ENCODE measurements around the gene SYNE1. TPM values are rescaled to one million over a fixed set of nuclear protein-coding genes. Genes with fewer than 3 reads are reported as not detected.

Gene SYNE1
- total RNA-seq, 1 experiment from 2014 or later: 3.0 TPM

GRCh38 chr6:152472325-152472724 is 164.8 kb downstream of the SYNE1 start:
- H4K5ac ChIP-seq (ENCODE audit: insufficient read length, low read depth, low read length): no peak overlapping the region
- H2AFZ ChIP-seq (ENCODE audit: low read length): no peak overlapping the region

More at GRCh38 chr6:152472325-152472724, 164.8 kb downstream of the SYNE1 start:
- H2BK20ac ChIP-seq (ENCODE audit: low read depth, low read length, poor library complexity, severe bottlenecking): no peak overlapping the region
- H2BK120ac ChIP-seq (ENCODE audit: low read depth, low read length, poor library complexity, severe bottlenecking): no peak overlapping the region
- no peaks in the 10 kb centered on the region for H3K27me3 Mint-ChIP-seq (ENCODE audit: low read depth)
- H3K4me3 Mint-ChIP-seq: no peak overlapping the region
- no CpG with 5 or more reads among the region's 7 CpGs for WGBS (ENCODE audit: extremely low coverage, insufficient read length, low lambda C conversion rate)
- H3K79me2 ChIP-seq (ENCODE audit: insufficient read depth, low read length): no peaks in the 10 kb centered on the region
- H4K91ac ChIP-seq (ENCODE audit: insufficient read length, low read depth, low read length): no peak overlapping the region
- H2BK15ac ChIP-seq (ENCODE audit: low read depth, low read length): no peak overlapping the region
- H2AK5ac ChIP-seq (ENCODE audit: insufficient read length, low read length): no peak overlapping the region
- H3K4ac ChIP-seq (ENCODE audit: low read depth, low read length): no peak overlapping the region
- no peaks in the 10 kb centered on the region for H3K4me1 ChIP-seq (ENCODE audit: insufficient read depth, low read length)
- no peak for TF ChIP-seq CTCF (conservative IDR thresholded peaks at IDR 0.05)
- H4K20me1 ChIP-seq (ENCODE audit: control insufficient read depth, insufficient read depth, insufficient read length): no peaks in the 10 kb centered on the region
- H3K79me1 ChIP-seq (ENCODE audit: insufficient read depth, low read depth, low read length, poor library complexity, severe bottlenecking): no peaks in the 10 kb centered on the region
- no peak overlapping the region for H2BK12ac ChIP-seq (ENCODE audit: insufficient read length, low read depth, low read length)
- no peak overlapping the region for H3K27ac Mint-ChIP-seq
- H3T11ph ChIP-seq (ENCODE audit: low read length): no peak overlapping the region
- H3K27me3 ChIP-seq (ENCODE audit: insufficient read depth, low read length): no peaks in the 10 kb centered on the region
- no peaks in the 10 kb centered on the region for H3K9me3 ChIP-seq (ENCODE audit: control insufficient read depth, low read depth, low read length)
- DNase-seq: no peak
- no peak overlapping the region for H3K27ac ChIP-seq (ENCODE audit: insufficient read length, low read depth, low read length)
- no peak overlapping the region for H3K56ac ChIP-seq (ENCODE audit: insufficient read length, low read depth, low read length)
- no peak overlapping the region for H3K18ac ChIP-seq (ENCODE audit: insufficient read length, low read depth, low read length)
- H3K9me3 Mint-ChIP-seq: no peaks in the 10 kb centered on the region; a peak in 1 of 5 replicates
- H3K4me2 ChIP-seq (ENCODE audit: insufficient read depth, insufficient read length, low read length): no peak overlapping the region
- peaks cover 0 to 3% of the 10 kb centered on the region in 2 experiments; a peak in 2 of 4 replicates for H3K4me1 Mint-ChIP-seq
- H2BK5ac ChIP-seq (ENCODE audit: insufficient read length, low read length): no peak overlapping the region
- H4K8ac ChIP-seq (replicated peaks; ENCODE audit: insufficient read length, low read depth, low read length): no peak overlapping the region
- H3K9ac ChIP-seq (ENCODE audit: extremely low read depth, insufficient read length, low read length): no peak overlapping the region
- no peak overlapping the region for H3K14ac ChIP-seq (ENCODE audit: insufficient read depth, low read length)
- H3K36me3 Mint-ChIP-seq (ENCODE audit: insufficient read depth in 1 of 3, low read depth in 3 of 3): no peaks in the 10 kb centered on the region
- H3K23ac ChIP-seq (ENCODE audit: insufficient read length, low read depth, low read length): no peak overlapping the region
- no peaks in the 10 kb centered on the region for H3K23me2 ChIP-seq (ENCODE audit: insufficient read length, low read depth, low read length, poor library complexity, severe bottlenecking)
